ENCODE measurements around the gene MROH8.

Gene MROH8

GRCh38 chr20:37178839-37179682 lies at the start of gene MROH8, which contains the start of gene RPN2:
TSS of gene MROH8 (minus strand) at chr20:37179548.
TSS of gene RPN2 (plus strand) at chr20:37179330. CDS start at chr20:37179357, 27 bp downstream.
- DNase-seq (ENCODE audit: low read depth in 2 of 2) = peak; percentile 90

GRCh38 chr20:37228656-37229055 lies 49.3 kb upstream of the MROH8 start:
- no peak for DNase-seq (ENCODE audit: low read depth in 2 of 2)

DNA sequence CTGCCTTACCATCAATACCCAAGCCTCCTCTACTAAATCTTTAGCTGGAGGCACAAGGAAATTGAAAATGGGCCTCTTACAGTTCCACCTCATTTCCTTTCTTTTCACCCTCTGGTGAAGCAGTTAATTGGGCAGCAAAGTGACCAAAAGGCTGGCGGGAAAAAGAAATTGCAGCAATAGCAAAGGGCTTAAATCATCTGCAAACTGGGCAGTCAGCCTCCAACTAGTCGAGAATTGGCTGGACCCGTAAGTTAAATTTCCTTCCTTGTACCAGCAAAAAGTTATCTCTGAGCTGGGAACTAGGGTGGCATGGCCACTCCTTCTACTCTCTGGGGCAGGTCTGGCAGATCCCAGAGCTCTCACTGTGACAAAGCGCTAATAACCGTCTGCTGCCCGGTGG lies 48.7 kb upstream of the MROH8 start:
- no peak for DNase-seq (ENCODE audit: low read depth in 2 of 2)

- no peak for DNase-seq (ENCODE audit: low read depth in 2 of 2)
Measured at GRCh38 chr20:37226889-37227288, 47.5 kb upstream of the MROH8 start.

DNA sequence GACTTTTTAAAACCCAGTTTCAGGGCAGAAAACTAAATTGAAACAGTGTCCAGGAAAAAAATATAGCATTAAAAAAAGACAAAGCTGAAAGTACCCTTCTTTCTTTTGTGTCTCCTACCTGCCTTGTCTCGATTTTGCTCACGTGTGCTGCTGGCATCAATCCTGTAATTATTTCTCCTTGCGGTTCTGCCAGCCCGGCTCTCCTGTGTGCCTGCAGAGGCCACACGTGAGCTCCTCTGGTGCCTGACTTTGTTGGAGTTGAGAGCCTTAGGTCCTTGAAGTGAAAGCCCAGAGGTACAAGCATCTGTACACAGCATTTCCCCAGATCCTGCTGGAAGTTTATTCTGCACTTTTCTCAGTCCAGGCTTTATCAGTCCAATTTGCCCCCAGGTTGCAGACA lies 45.8 kb upstream of the MROH8 start:
- no peak for DNase-seq (ENCODE audit: low read depth in 2 of 2)

DNA sequence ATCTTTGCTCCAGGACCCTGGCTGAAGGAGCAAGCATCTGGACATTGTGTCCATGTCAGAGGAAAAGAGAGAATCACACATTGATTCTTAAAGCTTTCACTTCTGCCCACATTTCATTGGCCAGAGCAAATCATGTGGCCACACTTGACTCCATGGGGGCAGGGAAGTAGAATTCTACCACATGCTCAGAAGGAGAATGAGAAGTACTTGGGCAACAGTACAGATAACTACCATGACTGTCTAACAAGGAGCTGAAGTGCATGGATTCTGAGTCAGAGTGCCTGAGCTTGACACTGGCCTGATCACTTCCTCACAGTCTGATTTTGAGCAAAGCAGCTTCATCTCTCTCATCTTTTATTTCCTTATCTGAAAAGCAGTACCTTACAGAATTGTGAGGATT lies 43.7 kb upstream of the MROH8 start:
- DNase-seq (ENCODE audit: low read depth in 2 of 2) = no peak

GRCh38 chr20:37222086-37222485 lies 42.7 kb upstream of the MROH8 start:
- no peak for DNase-seq (ENCODE audit: low read depth in 2 of 2)

GRCh38 chr20:37220731-37221130 lies 41.4 kb upstream of the MROH8 start:
- no peak for DNase-seq (ENCODE audit: low read depth in 2 of 2)

DNA sequence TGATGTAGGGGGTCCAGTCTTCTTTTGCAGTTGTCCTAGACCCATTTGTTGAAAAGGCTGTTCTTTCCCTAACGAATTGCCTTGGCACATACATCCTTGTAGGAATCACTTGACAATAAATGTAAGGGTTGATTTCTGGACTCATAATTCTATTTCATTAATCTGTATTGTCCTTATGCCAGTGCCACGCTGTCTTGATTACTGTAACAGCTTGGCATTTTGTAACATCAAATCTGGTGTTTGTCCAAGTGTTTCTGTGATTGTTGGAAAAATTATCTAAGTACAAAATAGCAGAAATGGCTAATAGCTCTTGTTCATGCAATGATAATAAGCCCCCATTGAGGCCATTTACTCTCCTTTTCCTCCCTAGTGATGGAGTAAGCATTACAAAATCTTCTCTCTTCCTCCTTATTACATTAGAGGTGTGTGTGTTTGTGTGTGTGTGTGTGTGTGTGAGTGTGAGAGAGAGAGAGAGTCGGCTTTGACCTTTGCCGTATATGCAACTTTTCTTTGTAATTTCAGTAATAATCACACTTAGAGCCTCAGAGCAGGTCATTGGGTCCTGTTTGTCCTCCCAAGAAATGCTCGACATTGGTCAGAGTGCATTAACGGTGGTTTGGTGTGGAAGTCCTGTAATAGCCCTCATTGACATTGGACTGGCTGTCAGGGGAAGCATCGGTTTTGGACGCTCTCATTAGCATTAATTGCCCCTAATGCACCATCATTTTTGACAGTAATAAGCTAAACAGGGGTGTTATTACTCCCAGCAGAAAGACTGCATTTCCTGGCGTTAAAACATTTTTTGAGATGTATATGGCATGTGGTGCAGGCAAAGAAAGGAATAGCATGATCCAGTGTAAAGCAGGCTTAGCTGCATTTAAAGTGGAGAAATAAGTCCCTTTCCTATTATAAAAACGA lies 40.7 kb upstream of the MROH8 start:
- no peak for DNase-seq (ENCODE audit: low read depth in 2 of 2)

DNA sequence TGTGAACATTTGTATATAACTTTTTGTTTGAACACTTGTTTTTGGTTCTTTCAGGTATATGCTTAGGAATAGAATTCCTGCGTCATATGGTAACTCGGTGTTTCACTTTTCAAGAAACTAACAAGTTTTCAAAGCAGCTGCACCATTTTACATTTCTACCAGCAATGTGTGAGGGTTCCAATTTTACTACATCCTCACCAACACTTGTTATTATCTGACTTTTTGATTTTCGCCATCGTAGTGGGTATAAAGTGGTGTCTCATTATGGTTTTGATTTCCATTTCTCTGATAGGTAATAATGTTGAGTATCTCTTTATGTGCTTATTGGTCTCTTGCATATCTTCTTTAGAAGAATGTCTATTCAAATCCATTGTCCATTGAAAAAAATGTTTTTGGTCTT lies 39.6 kb upstream of the MROH8 start:
- no peak for DNase-seq (ENCODE audit: low read depth in 2 of 2)

GRCh38 chr20:37218441-37218840 lies 39.1 kb upstream of the MROH8 start:
- DNase-seq (ENCODE audit: low read depth in 2 of 2) = no peak

- no peak for DNase-seq (ENCODE audit: low read depth in 2 of 2)
Measured at GRCh38 chr20:37209661-37210314, 30.4 kb upstream of the MROH8 start.

GRCh38 chr20:37209193-37209592 lies 29.8 kb upstream of the MROH8 start:
- DNase-seq (ENCODE audit: low read depth in 2 of 2) = no peak

- no peak for DNase-seq (ENCODE audit: low read depth in 2 of 2)
Measured at GRCh38 chr20:37207171-37207570, 27.8 kb upstream of the MROH8 start.

- DNase-seq (ENCODE audit: low read depth in 2 of 2) = no peak
Measured at GRCh38 chr20:37205794-37206193, 26.4 kb upstream of the MROH8 start.

DNA sequence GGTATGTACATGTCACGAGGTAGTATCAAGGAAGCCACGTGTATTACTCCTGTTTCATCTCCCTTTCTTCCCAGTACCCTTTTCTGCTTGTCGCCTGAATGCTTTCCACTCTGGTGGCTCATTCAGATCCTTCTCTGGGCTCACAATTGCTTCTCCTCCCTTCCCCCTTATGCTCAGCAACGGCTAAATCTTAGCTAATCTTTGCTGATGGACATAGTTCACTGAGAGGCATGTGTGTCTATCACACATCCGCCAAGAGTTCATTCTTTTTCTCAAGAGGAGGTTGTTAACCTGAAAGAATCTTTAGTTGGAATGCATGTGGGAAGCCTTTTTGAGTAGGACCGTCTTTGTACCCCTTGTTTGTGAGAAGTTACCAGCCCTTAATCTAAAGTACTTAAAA lies 25.8 kb upstream of the MROH8 start:
- no peak for DNase-seq (ENCODE audit: low read depth in 2 of 2)

DNA sequence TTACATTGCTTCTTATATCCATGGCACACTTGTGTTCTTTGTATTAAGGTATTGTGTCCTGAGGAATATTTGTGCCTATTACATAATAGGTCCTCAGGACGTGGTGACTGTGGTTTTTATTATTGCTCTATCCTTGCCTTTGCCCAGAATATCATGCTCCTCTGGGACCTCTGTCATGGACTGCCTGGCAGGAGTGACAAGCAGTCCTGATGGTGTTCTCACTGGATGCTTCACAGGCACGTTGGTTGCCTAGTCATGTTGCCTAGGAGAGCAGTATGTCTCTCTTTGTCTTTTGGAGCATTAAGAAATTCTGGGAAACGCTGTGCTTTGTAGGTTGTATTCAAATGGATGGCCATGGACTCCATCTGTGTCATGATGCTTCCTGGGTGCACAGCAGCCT lies 24.7 kb upstream of the MROH8 start:
- no peak for DNase-seq (ENCODE audit: low read depth in 2 of 2)

DNA sequence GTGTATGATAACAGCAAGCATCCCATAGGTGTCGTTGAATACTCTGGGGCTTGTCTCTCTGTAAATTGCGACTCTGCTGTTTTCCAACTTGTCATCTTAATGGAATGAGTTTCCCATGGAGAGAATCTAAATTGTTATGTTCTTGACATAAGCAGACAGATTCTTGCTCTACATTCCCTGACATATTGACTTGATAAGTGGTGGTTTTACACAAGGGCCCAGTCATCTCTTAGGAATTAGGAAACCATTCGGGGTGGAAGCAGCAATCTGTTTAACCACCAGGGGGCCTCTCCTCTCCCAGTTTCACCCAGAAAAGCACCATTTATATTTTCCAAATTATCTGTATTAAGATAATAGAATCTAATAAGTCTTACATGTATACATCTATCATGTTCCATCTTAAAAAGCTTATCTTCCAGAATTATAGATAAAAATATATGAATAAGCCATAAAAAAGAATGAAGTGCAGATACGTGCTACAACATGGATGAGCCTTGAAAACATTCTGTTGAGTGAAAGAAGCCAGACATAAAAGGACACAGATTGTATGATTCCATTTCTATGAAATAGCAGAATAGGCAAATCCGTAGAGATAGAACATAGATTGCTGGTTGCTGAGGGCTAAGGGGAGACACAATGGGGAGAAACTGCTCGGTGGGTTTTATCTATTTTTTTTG lies 23.1 kb upstream of the MROH8 start:
- DNase-seq (ENCODE audit: low read depth in 2 of 2) = no peak

DNA sequence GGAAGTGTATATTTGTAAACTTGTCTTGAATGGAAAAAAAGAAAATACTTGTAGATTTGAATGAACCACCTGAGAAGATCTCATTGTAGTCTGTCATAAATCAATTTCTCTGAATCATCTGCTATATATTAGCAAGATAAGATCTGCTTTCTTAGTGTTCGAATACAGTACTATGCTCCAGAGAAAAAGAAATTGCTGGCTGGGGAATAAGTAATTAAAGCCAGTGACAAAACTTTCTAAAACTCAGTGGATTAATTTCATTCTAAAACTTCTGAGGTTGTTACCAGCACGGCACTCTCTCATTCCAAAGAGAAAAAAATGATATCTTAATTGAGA lies 22.4 kb upstream of the MROH8 start:
- DNase-seq (ENCODE audit: low read depth in 2 of 2) = no peak

DNA sequence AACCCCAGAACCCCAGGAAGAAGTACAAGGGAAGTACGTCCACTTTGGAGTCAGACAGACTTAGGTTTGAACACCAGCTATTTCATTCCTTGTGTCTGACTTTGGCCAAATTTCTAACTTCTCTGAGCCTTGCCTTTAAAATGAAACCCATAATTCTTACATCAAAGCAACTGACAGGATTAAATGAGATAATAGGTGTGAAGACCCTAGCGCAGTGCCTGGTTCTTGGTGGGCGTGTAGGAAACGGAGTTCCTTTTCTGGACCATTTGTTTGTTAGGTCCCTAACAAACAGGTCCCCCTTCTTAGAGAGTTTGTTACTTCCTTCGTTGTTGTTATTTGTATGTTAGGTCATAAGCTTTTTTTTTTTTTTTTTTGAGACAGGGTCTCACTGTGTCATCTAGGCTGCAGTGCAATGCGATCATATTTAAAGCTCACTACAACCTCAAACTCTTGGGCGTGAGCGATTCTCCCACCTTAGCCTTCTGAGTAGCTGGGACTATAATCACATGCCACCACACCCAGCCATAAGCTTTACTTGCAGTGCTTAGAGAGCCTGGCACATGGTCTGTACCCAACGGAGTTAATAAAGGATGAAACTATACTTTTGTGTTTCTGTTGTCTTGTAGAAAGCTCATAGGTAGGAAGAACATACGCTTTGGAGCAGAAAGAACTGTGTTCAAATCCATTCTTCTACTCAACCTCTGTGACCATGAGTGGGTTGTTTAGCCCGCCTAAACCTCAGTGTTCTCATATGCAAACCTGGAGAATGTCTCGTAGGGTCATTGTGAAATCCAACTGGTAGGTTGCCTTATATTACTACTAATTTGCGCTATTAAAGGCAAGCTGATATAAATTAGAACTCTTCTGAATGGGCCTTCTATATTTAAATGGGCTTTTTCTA lies 21.8 kb upstream of the MROH8 start:
- DNase-seq (ENCODE audit: low read depth in 2 of 2) = no peak

DNA sequence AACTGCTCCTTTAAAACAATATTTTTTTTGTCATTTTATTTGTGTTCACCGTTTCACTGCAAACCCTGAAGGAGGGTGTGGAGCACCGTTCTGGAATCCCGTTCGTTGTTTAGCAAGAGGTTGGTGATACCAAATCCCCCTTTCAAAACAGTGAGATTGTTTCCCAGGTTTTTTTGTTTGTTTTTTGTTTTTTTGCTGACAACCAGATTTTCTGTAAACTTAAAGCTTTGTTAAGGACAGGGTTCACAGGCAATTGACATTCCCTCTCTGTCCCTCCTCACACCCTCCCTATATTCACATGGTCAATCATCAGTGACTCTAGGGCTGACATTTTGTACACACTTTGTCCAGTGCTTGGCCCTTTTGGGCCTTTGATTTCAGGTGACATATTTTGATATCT lies 21.0 kb upstream of the MROH8 start:
- DNase-seq (ENCODE audit: low read depth in 2 of 2) = no peak
